GM10248 (cell line): ENCODE measurements around the gene TCHP.

Experiments
- CTCF ChIA-PET: fragments of 300-600 bp; sonication (Branson Sonifier 250); formaldehyde crosslinking; extraction: SDS; loops from one replicate; lab custom pipeline; 2021; ENCODE audit warnings: antibody characterized with exemption; lab: Yijun Ruan, JAX
- POLR2A ChIA-PET: fragments of 350-650 bp; sonication (Branson Sonifier 250); formaldehyde crosslinking; extraction: SDS; loops from one replicate; lab custom pipeline; 2020; ENCODE audit warnings: antibody characterized with exemption; lab: Yijun Ruan, JAX
- DNase-seq: peaks from one replicate; pipeline ENCODE4 v3.0.0; 2012; ENCODE audit errors: extremely low spot score
- CTCF ChIP-seq: IDR thresholded peaks from 2 replicates; pipeline ENCODE4 v1.5.1; 2012; ENCODE audit warnings: mild to moderate bottlenecking, low read depth; ENCODE audit errors: extremely low read depth, missing control alignments, control extremely low read depth

Gene TCHP

GRCh38 chr12:109959411-109960093 lies 59.5 kb downstream of the TCHP start:
- DNase-seq: no peak
- CTCF ChIA-PET: no interaction called here
- POLR2A ChIA-PET: no interaction called here
- no peak for TF ChIP-seq CTCF

GRCh38 chr12:109961201-109961600 lies 61.1 kb downstream of the TCHP start:
- no peak for DNase-seq
- ChIA-PET CTCF (interaction anchor here (0.9 to 1.3 kb wide), 4 partner anchors 11 to 27 kb away, joined by 3 to 4 read pairs (median 3); no protein-coding TSS in a partner anchor), POLR2A (no interaction called here)
- TF ChIP-seq CTCF: no peak

GRCh38 chr12:109961612-109962011 lies 61.5 kb downstream of the TCHP start:
- no peak for DNase-seq
- CTCF ChIA-PET: interaction anchor here (1.2 to 1.3 kb wide), 3 partner anchors 11 to 27 kb away, joined by 3 to 4 read pairs (median 3); no protein-coding TSS in a partner anchor
- TF ChIP-seq CTCF: no peak
- POLR2A ChIA-PET: no interaction called here

- CTCF ChIA-PET: no interaction called here
- POLR2A ChIA-PET: no interaction called here
- DNase-seq: no peak
- TF ChIP-seq CTCF: no peak
Observed at GRCh38 chr12:109962398-109962797, 62.3 kb downstream of the TCHP start.

GRCh38 chr12:109963330-109963729 lies 63.3 kb downstream of the TCHP start:
- DNase-seq: no peak
- ChIA-PET POLR2A (no interaction called here), CTCF (interaction anchor here (2.1 kb wide), 1 partner anchor 14 kb away, joined by 6 read pairs; no protein-coding TSS in a partner anchor)
- TF ChIP-seq CTCF: no peak

GRCh38 chr12:109963743-109964429 lies 63.8 kb downstream of the TCHP start:
- DNase-seq: no peak
- ChIA-PET POLR2A (no interaction called here), CTCF (interaction anchor here (2.1 kb wide), 1 partner anchor 13 kb away, joined by 6 read pairs; no protein-coding TSS in a partner anchor)
- no peak for TF ChIP-seq CTCF
